ENCODE results near the gene KHK. TPM values are rescaled to one million over a fixed set of nuclear protein-coding genes. Genes with fewer than 3 reads are reported as not detected.

The KHK gene
- total RNA-seq, 1 donor from 2014 or later, result 3.6 TPM

- peak overlapping the region; percentile 99 for H3K27ac Mint-ChIP-seq
- H3K36me3 Mint-ChIP-seq, result peaks cover 8% of the 10 kb centered on the region
- peak; percentile 31 for TF ChIP-seq CTCF (IDR thresholded peaks at IDR 0.05; ENCODE audit: unreplicated experiment)
- peak overlapping the region; percentile 96 for H3K4me3 Mint-ChIP-seq
- no peaks in the 10 kb centered on the region for H3K9me3 Mint-ChIP-seq
- DNase-seq (ENCODE audit: low spot score in 2 of 2, unreplicated experiment in 2 of 2), result peak; percentile 78 to 97
- peaks cover 6% of the 10 kb centered on the region for H3K27me3 Mint-ChIP-seq (ENCODE audit: low read depth)
- peaks cover 12% of the 10 kb centered on the region for H3K4me1 Mint-ChIP-seq
Measured at GRCh38 chr2:27050281-27050995, 36.1 kb upstream of the KHK start.

GRCh38 chr2:27050996-27051901 lies 35.3 kb upstream of the KHK start, which contains the start of gene AGBL5:
AGBL5 (plus strand) TSS chr2:27051668; CDS start chr2:27052959, 1,291 bp downstream.
- Mint-ChIP-seq H3K36me3 (peaks cover 13% of the 10 kb centered on the region), H3K27ac (peak within 1 kb of the TSS; percentile 99), H3K9me3 (no peaks in the 10 kb centered on the region), H3K4me3 (peak within 1 kb of the TSS; percentile 96), H3K4me1 (peaks cover 12% of the 10 kb centered on the region), H3K27me3 (ENCODE audit: low read depth) (peaks cover 6% of the 10 kb centered on the region)
- peak; percentile 88 to 95 for DNase-seq (ENCODE audit: low spot score in 2 of 2, unreplicated experiment in 2 of 2)
- TF ChIP-seq CTCF (IDR thresholded peaks at IDR 0.05; ENCODE audit: unreplicated experiment), result no peak

GRCh38 chr2:27051902-27052645 lies 34.5 kb upstream of the KHK start:
- peak overlapping the region; percentile 87 for H3K27ac Mint-ChIP-seq
- H3K9me3 Mint-ChIP-seq, result no peaks in the 10 kb centered on the region
- H3K27me3 Mint-ChIP-seq (ENCODE audit: low read depth), result peaks cover 6% of the 10 kb centered on the region
- H3K4me1 Mint-ChIP-seq, result peaks cover 12% of the 10 kb centered on the region
- peak in 1 of 2 experiments; percentile 45 for DNase-seq (ENCODE audit: low spot score in 2 of 2, unreplicated experiment in 2 of 2)
- H3K4me3 Mint-ChIP-seq, result peak overlapping the region; percentile 87
- no peak for TF ChIP-seq CTCF (IDR thresholded peaks at IDR 0.05; ENCODE audit: unreplicated experiment)
- peaks cover 16% of the 10 kb centered on the region for H3K36me3 Mint-ChIP-seq

- no peak for TF ChIP-seq CTCF (IDR thresholded peaks at IDR 0.05; ENCODE audit: unreplicated experiment)
Measured at GRCh38 chr2:27053321-27053720, 33.3 kb upstream of the KHK start.

GRCh38 chr2:27053776-27054175 lies 32.8 kb upstream of the KHK start:
- TF ChIP-seq CTCF (IDR thresholded peaks at IDR 0.05; ENCODE audit: unreplicated experiment), result no peak
- peak overlapping the region; percentile 15 for H3K4me3 Mint-ChIP-seq

More at GRCh38 chr2:27053321-27053720, 33.3 kb upstream of the KHK start:
- Mint-ChIP-seq H3K27ac (no peak overlapping the region), H3K4me1 (peaks cover 12% of the 10 kb centered on the region), H3K36me3 (peaks cover 16% of the 10 kb centered on the region), H3K27me3 (ENCODE audit: low read depth) (peaks cover 6% of the 10 kb centered on the region), H3K4me3 (peak overlapping the region; percentile 87), H3K9me3 (no peaks in the 10 kb centered on the region)
- DNase-seq (ENCODE audit: low spot score in 2 of 2, unreplicated experiment in 2 of 2), result no peak

More at GRCh38 chr2:27053776-27054175, 32.8 kb upstream of the KHK start:
- Mint-ChIP-seq H3K4me1 (peaks cover 12% of the 10 kb centered on the region), H3K27ac (no peak overlapping the region), H3K9me3 (no peaks in the 10 kb centered on the region), H3K36me3 (peaks cover 18% of the 10 kb centered on the region), H3K27me3 (ENCODE audit: low read depth) (peaks cover 6% of the 10 kb centered on the region)
- DNase-seq (ENCODE audit: low spot score in 2 of 2, unreplicated experiment in 2 of 2), result no peak

All from mesothelial cell of epicardium (in vitro differentiated cells).